Kidney tubule cell (primary cell): Measurements from ENCODE around the gene SYNE3.
A peak's percentile ranks its signal among the peaks of the same experiment; 100 is the strongest.

Source experiments
- DNase-seq: peaks from one replicate; pipeline ENCODE4 v3.0.0-alpha.2; 2018; ENCODE audit warnings: low spot score

Gene SYNE3

GRCh38 chr14:95541346-95541745 lies 24.9 kb upstream of the SYNE3 start:
- no peak for DNase-seq

GRCh38 chr14:95540236-95540855 lies 23.9 kb upstream of the SYNE3 start:
- no peak for DNase-seq

GRCh38 chr14:95538801-95539509 lies 22.5 kb upstream of the SYNE3 start:
- no peak for DNase-seq

- no peak for DNase-seq
Measured at GRCh38 chr14:95537298-95538089, 21.0 kb upstream of the SYNE3 start.

- no peak for DNase-seq
Measured at GRCh38 chr14:95536671-95537070, 20.2 kb upstream of the SYNE3 start.

GRCh38 chr14:95536036-95536593 lies 19.7 kb upstream of the SYNE3 start:
- DNase-seq, result no peak

GRCh38 chr14:95535226-95536021 lies 19.0 kb upstream of the SYNE3 start:
- DNase-seq, result peak; percentile 12

GRCh38 chr14:95534299-95535225 lies 18.1 kb upstream of the SYNE3 start, which contains the start of gene GLRX5:
GLRX5 (plus strand) TSS chr14:95535050; CDS start chr14:95535090, 40 bp downstream.
- DNase-seq, result peak; percentile 100

GRCh38 chr14:95533822-95534221 lies 17.4 kb upstream of the SYNE3 start:
- DNase-seq, result no peak

- peak; percentile 42 for DNase-seq
Measured at GRCh38 chr14:95533391-95533821, 17.0 kb upstream of the SYNE3 start.

GRCh38 chr14:95531969-95532368 lies 15.5 kb upstream of the SYNE3 start:
- no peak for DNase-seq

- peak; percentile 32 for DNase-seq
Measured at GRCh38 chr14:95531473-95531872, 15.0 kb upstream of the SYNE3 start.

- DNase-seq, result peak; percentile 58
Measured at GRCh38 chr14:95530473-95531276, 14.2 kb upstream of the SYNE3 start.

GRCh38 chr14:95529216-95529615 lies 12.8 kb upstream of the SYNE3 start:
- no peak for DNase-seq

- DNase-seq, result peak; percentile 61
Measured at GRCh38 chr14:95527387-95528002, 11.0 kb upstream of the SYNE3 start.

GRCh38 chr14:95526483-95527386 lies 10.3 kb upstream of the SYNE3 start:
- no peak for DNase-seq

- DNase-seq, result no peak
Measured at GRCh38 chr14:95525999-95526398, 9.5 kb upstream of the SYNE3 start.
